Fibroblast of lung (primary cell): ENCODE results near the gene PLCB2.

ENCODE experiments used
- EZH2 ChIP-seq: IDR thresholded peaks from 2 replicates; pipeline ENCODE4 v1.5.1; 2012; ENCODE audit warnings: low read length, control low read depth, mild to moderate bottlenecking; ENCODE audit errors: missing control alignments
- TF ChIP-seq, protein P1 (sequence below), 2 donors: IDR thresholded peaks in 1 of 2; conservative IDR thresholded peaks in 1 of 2; 1 replicate in 1 of 2; 2 replicates in 1 of 2; pipeline ENCODE4 v1.5.1; 2011 to 2012; ENCODE audit warnings: low read length in 2 of 2, control low read depth in 1 of 2, inconsistent platforms in 1 of 2, low read depth in 1 of 2, mild to moderate bottlenecking in 1 of 2

DNA sequence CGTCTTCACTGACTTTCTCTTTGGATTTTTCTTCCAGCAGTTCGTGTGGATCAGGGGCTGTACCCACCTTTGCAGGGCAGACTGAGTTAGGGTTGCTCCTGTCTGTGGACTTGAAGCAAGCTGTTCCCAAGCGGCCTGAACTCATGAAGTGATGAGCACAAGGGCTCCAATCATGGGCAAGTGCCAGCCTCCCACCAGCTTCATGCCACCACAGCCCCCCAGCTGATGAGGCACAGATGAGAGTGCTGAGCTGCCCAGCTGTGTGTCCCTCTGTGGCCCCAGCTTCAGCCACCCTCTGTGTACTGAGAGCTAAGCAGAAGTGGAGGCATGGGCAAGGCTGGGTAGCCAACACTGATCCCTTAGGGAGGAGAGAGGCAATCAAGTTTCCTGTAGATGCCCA lies 3.3 kb upstream of the PLCB2 start:
- TF ChIP-seq, protein P1, sequence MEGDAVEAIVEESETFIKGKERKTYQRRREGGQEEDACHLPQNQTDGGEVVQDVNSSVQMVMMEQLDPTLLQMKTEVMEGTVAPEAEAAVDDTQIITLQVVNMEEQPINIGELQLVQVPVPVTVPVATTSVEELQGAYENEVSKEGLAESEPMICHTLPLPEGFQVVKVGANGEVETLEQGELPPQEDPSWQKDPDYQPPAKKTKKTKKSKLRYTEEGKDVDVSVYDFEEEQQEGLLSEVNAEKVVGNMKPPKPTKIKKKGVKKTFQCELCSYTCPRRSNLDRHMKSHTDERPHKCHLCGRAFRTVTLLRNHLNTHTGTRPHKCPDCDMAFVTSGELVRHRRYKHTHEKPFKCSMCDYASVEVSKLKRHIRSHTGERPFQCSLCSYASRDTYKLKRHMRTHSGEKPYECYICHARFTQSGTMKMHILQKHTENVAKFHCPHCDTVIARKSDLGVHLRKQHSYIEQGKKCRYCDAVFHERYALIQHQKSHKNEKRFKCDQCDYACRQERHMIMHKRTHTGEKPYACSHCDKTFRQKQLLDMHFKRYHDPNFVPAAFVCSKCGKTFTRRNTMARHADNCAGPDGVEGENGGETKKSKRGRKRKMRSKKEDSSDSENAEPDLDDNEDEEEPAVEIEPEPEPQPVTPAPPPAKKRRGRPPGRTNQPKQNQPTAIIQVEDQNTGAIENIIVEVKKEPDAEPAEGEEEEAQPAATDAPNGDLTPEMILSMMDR (conservative IDR thresholded peaks at IDR 0.05 in 1 of 2, IDR thresholded peaks at IDR 0.05 in 1 of 2; ENCODE audit: low read depth in 1 of 2, low read length in 2 of 2): no peak
- no peak for TF ChIP-seq EZH2
